IMR-90 (cell line): Measurements from ENCODE around the gene RAB3GAP2. TPM values are rescaled to one million over a fixed set of nuclear protein-coding genes. Genes with fewer than 3 reads are reported as not detected.

Experiments used
- ATAC-seq: fragments of 200-7000 bp; cut with Tn5 transposase; 2 replicates; pipeline ENCODE4 v1.9.1; 2020; ENCODE audit warnings: low read depth, mild to moderate bottlenecking, moderate library complexity
- BruUV-seq: library from RNA; stranded (reverse); fragments of 400-500 nt; replicated peaks from 2 replicates; lab custom pipeline; 2021; lab: Mats Ljungman, UMichigan
- CTCF ChIA-PET: fragments of 300-600 bp; formaldehyde crosslinking; extraction: SDS; loops from one replicate; lab custom pipeline; 2021; ENCODE audit warnings: antibody characterized with exemption; lab: Yijun Ruan, JAX
- POLR2A ChIA-PET: fragments of 300-600 bp; sonication (Branson Sonifier 250); formaldehyde crosslinking; loops from one replicate; lab custom pipeline; 2022; ENCODE audit warnings: antibody characterized with exemption; ENCODE audit not compliant: unreplicated experiment; lab: Charles Lee
- DNase-seq: peaks from one replicate; pipeline ENCODE4 v3.0.0; 2013
- H2AFZ ChIP-seq: replicated peaks from 2 replicates; pipeline ENCODE3; 2013; ENCODE audit warnings: low read length, mild to moderate bottlenecking; ENCODE audit not compliant: poor library complexity
- H2AK5ac ChIP-seq: 2 replicates; pipeline ENCODE4 v1.6.1; 2013; ENCODE audit warnings: low read depth, low read length, inconsistent platforms
- H2AK9ac ChIP-seq: replicated peaks from 2 replicates; pipeline ENCODE3; 2013; ENCODE audit warnings: mild to moderate bottlenecking, low read depth, low read length, moderate library complexity; ENCODE audit not compliant: poor library complexity
- H2BK120ac ChIP-seq: 2 replicates; pipeline ENCODE4 v1.6.1; 2013; ENCODE audit warnings: low read depth, low read length, inconsistent platforms
- H2BK15ac ChIP-seq: 3 replicates; pipeline ENCODE4 v1.6.1; 2013; ENCODE audit warnings: low read depth, low read length, inconsistent platforms
- H2BK20ac ChIP-seq: 2 replicates; pipeline ENCODE4 v1.6.1; 2013; ENCODE audit warnings: low read depth, mild to moderate bottlenecking, inconsistent platforms, low read length, moderate library complexity
- H2BK5ac ChIP-seq: 2 replicates; pipeline ENCODE4 v1.6.1; 2013; ENCODE audit warnings: mild to moderate bottlenecking, low read depth, low read length, inconsistent platforms; ENCODE audit not compliant: poor library complexity, severe bottlenecking
- H3K14ac ChIP-seq: replicated peaks from 2 replicates; pipeline ENCODE4 v1.6.1; 2013; ENCODE audit warnings: low read depth, low read length, inconsistent platforms
- H3K18ac ChIP-seq: 2 replicates; pipeline ENCODE4 v1.6.1; 2013; ENCODE audit warnings: low read depth, low read length, control low read depth
- H3K23ac ChIP-seq: 2 replicates; pipeline ENCODE4 v1.6.1; 2013; ENCODE audit warnings: low read depth, low read length, inconsistent platforms
- H3K27ac ChIP-seq: 2 replicates; pipeline ENCODE4 v1.5.1; 2013; ENCODE audit warnings: mild to moderate bottlenecking, control low read depth, low read length; ENCODE audit not compliant: insufficient read depth
- H3K27me3 ChIP-seq: 2 replicates; pipeline ENCODE4 v1.6.1; 2013; ENCODE audit warnings: low read length; ENCODE audit not compliant: control insufficient read depth, insufficient read depth
- H3K36me3 ChIP-seq: 2 replicates; pipeline ENCODE4 v1.6.1; 2013; ENCODE audit warnings: low read length, mixed read lengths; ENCODE audit not compliant: control insufficient read depth, insufficient read depth
- H3K4ac ChIP-seq: 2 replicates; pipeline ENCODE4 v1.6.1; 2013; ENCODE audit warnings: low read depth, low read length, inconsistent platforms
- H3K4me1 ChIP-seq: 2 replicates; pipeline ENCODE4 v1.6.1; 2013; ENCODE audit warnings: low read length, mixed read lengths; ENCODE audit not compliant: control insufficient read depth, insufficient read depth
- H3K4me2 ChIP-seq: 2 replicates; pipeline ENCODE4 v1.6.1; 2013; ENCODE audit warnings: low read depth, mild to moderate bottlenecking, control low read depth, low read length, moderate library complexity
- H3K4me3 ChIP-seq: 2 replicates; pipeline ENCODE4 v1.5.1; 2013; ENCODE audit warnings: low read depth, mild to moderate bottlenecking, control low read depth, low read length, moderate library complexity; ENCODE audit not compliant: insufficient read depth
- H3K56ac ChIP-seq: 2 replicates; pipeline ENCODE4 v1.6.1; 2013; ENCODE audit warnings: low read length, inconsistent platforms; ENCODE audit not compliant: insufficient read depth; ENCODE audit errors: extremely low read depth
- H3K79me1 ChIP-seq, 2 experiments: 2 replicates each; pipeline ENCODE4 v1.6.1; 2013; ENCODE audit warnings: low read length in 2 of 2, inconsistent platforms in 1 of 2, low read depth in 1 of 2
- H3K9ac ChIP-seq: 2 replicates; pipeline ENCODE4 v1.6.1; 2013; ENCODE audit warnings: low read depth, low read length, control low read depth
- H3K9me1 ChIP-seq: 2 replicates; pipeline ENCODE4 v1.6.1; 2013; ENCODE audit warnings: low read length, inconsistent platforms; ENCODE audit not compliant: insufficient read depth
- H3K9me3 ChIP-seq: 2 replicates; pipeline ENCODE4 v1.6.1; 2013; ENCODE audit warnings: low read length; ENCODE audit not compliant: control insufficient read depth, insufficient read depth
- H4K20me1 ChIP-seq: 2 replicates; pipeline ENCODE4 v1.6.1; 2013; ENCODE audit warnings: low read length, inconsistent platforms; ENCODE audit not compliant: insufficient read depth
- H4K5ac ChIP-seq: 2 replicates; pipeline ENCODE4 v1.6.1; 2013; ENCODE audit warnings: mild to moderate bottlenecking, low read depth, low read length, control low read depth
- H4K8ac ChIP-seq, 2 experiments: 2 replicates each; pipeline ENCODE4 v1.6.1; 2013; ENCODE audit warnings: low read depth in 2 of 2, low read length in 2 of 2, control low read depth in 1 of 2, inconsistent platforms in 1 of 2
- H4K91ac ChIP-seq: 2 replicates; pipeline ENCODE4 v1.6.1; 2013; ENCODE audit warnings: low read depth, low read length, inconsistent platforms; ENCODE audit not compliant: insufficient read depth
- BHLHE40 ChIP-seq: fragments of 150-350 bp; IDR thresholded peaks from 2 replicates; pipeline ENCODE4 v1.6.1; 2016; ENCODE audit warnings: mild to moderate bottlenecking, low read depth, low read length
- CEBPB ChIP-seq: IDR thresholded peaks from 2 replicates; pipeline ENCODE4 v1.6.1; 2012; ENCODE audit warnings: low read depth, low read length, improper control_type of control experiment
- CHD1 ChIP-seq: IDR thresholded peaks from 2 replicates; pipeline ENCODE4 v1.6.1; 2012; ENCODE audit warnings: low read depth, low read length, improper control_type of control experiment
- ELK1 ChIP-seq: fragments of 150-350 bp; IDR thresholded peaks from 2 replicates; pipeline ENCODE4 v1.6.1; 2016; ENCODE audit warnings: low read depth, mild to moderate bottlenecking, low read length, moderate library complexity, borderline replicate concordance
- NFE2L2 ChIP-seq: fragments of 150-350 bp; IDR thresholded peaks from 2 replicates; pipeline ENCODE4 v1.6.1; 2016; ENCODE audit warnings: low read depth, mild to moderate bottlenecking, low read length
- POLR2A ChIP-seq: IDR thresholded peaks from 2 replicates; pipeline ENCODE4 v1.6.1; 2012; ENCODE audit warnings: mild to moderate bottlenecking, low read depth, low read length
- WGBS, 2 experiments: methylation state at CpG; one replicate each; pipeline versions ENCODE4 v1.1.5 to v1.1.7; 2013; ENCODE audit warnings: missing lambda C conversion rate in 2 of 2; ENCODE audit not compliant: insufficient read length in 1 of 2; ENCODE audit errors: extremely low coverage in 2 of 2; 5-methylcytosine and 5-hydroxymethylcytosine counted together
- dilution Hi-C: fragments of 300-500 bp; cut with HindIII; formaldehyde crosslinking; loops from one replicate; pipeline ENCODE4 v1.14.3; 2018; ENCODE audit warnings: low sequenced_read_pairs; ENCODE audit not compliant: unreplicated experiment
- in situ Hi-C: fragments of 300-500 bp; cut with MboI; formaldehyde crosslinking; loops from 3 replicates; pipeline ENCODE4 v1.14.3; 2019; ENCODE audit warnings: low sequenced_read_pairs, inconsistent platforms, mixed read lengths
- intact Hi-C: fragments of 100-400 bp; cut with micrococcal nuclease; formaldehyde crosslinking; loops from 2 replicates; pipeline ENCODE4 v1.10.0; 2022
- polyA plus RNA-seq, 3 experiments: library from polyadenylated mRNA; depleted of rRNA; stranded (reverse); fragments of >200 nt; gene quantifications; 2 replicates each; pipeline ENCODE4 v1.2.3, GENCODE V29; 2012; ENCODE audit warnings: low replicate concordance in 1 of 3
- total RNA-seq: library from RNA; depleted of rRNA; stranded (reverse); fragments of >200 nt; gene quantifications from 2 replicates; pipeline ENCODE4 v1.2.3, GENCODE V29; 2012

The RAB3GAP2 gene
- total and polyA plus RNA-seq, 2 of the 4 experiments (the other 2 are of a cell fraction), result 12.3 to 37.8 TPM

- dilution Hi-C loops, result no loop called here
- in situ Hi-C loops, result no loop called here
These were observed 107.7 kb downstream of the RAB3GAP2 start for GRCh38 chr1:220164517-220164916.

More at GRCh38 chr1:220164517-220164916, 107.7 kb downstream of the RAB3GAP2 start:
- no peak overlapping the region for H3K18ac ChIP-seq
- H2BK120ac ChIP-seq, result no peak overlapping the region
- no peak overlapping the region for H3K56ac ChIP-seq
- H3K9ac ChIP-seq, result no peak overlapping the region
- H3K4me2 ChIP-seq, result no peak overlapping the region
- no CpG with 5 or more reads among the region's 2 CpGs for WGBS, 2 experiments
- H4K8ac ChIP-seq, result no peak overlapping the region
- no peak overlapping the region for H3K23ac ChIP-seq
- POLR2A ChIA-PET, result no interaction called here
- no peak overlapping the region for H4K5ac ChIP-seq
- no peak overlapping the region for H2BK5ac ChIP-seq
- H3K4me3 ChIP-seq, result no peak overlapping the region
- H3K27me3 ChIP-seq, result no peaks in the 10 kb centered on the region
- no peaks in the 10 kb centered on the region for H3K9me1 ChIP-seq
- H3K79me1 ChIP-seq, result no peaks in the 10 kb centered on the region; a peak in 1 of 4 replicates
- H3K14ac ChIP-seq, result no peak overlapping the region
- no peak overlapping the region for H2AFZ ChIP-seq
- peaks cover 20% of the 10 kb centered on the region for H3K36me3 ChIP-seq
- H4K20me1 ChIP-seq, result no peaks in the 10 kb centered on the region
- H2BK15ac ChIP-seq, result no peak overlapping the region
- H3K4ac ChIP-seq, result no peak overlapping the region
- no peak overlapping the region for H2AK9ac ChIP-seq
- H2AK5ac ChIP-seq, result no peak overlapping the region
- CTCF ChIA-PET, result interaction anchor here (0.6 kb wide), 1 partner anchor 65 kb away, joined by 3 read pairs; no protein-coding TSS in a partner anchor
- no peak overlapping the region for H4K91ac ChIP-seq
- ATAC-seq (no peak), DNase-seq (no peak)
- no peaks in the 10 kb centered on the region for H3K4me1 ChIP-seq
- TF ChIP-seq CEBPB (no peak), ELK1 (no peak), POLR2A (no peak), NFE2L2 (no peak), BHLHE40 (no peak), CHD1 (no peak)
- no peak overlapping the region for H2BK20ac ChIP-seq
- H3K27ac ChIP-seq, result no peak overlapping the region
- no TSS peak for BruUV-seq
- no peaks in the 10 kb centered on the region for H3K9me3 ChIP-seq
- intact Hi-C loops, result no loop called here
